Calu3 (cell line): ENCODE data around the gene STAT1. TPM values are rescaled to one million over a fixed set of nuclear protein-coding genes. Genes with fewer than 3 reads are reported as not detected.

Source experiments
- BruUV-seq: library from RNA; stranded (reverse); fragments of 400-500 nt; replicated peaks from 2 replicates; lab custom pipeline; 2021; lab: Mats Ljungman, UMichigan
- CTCF ChIA-PET: fragments of 300-600 bp; sonication (Branson Sonifier 250); formaldehyde crosslinking; loops from one replicate; lab custom pipeline; 2022; ENCODE audit warnings: antibody characterized with exemption; lab: Charles Lee
- DNase-seq: peaks from one replicate; pipeline ENCODE4 v3.0.0; 2022
- H3K27ac Mint-ChIP-seq: one replicate; pipeline ENCODE4 v1.8.0; 2022; ENCODE audit warnings: mixed read lengths; ENCODE audit not compliant: unreplicated experiment
- H3K27me3 Mint-ChIP-seq: one replicate; pipeline ENCODE4 v1.8.0; 2022; ENCODE audit warnings: mixed read lengths; ENCODE audit not compliant: unreplicated experiment
- H3K36me3 Mint-ChIP-seq: one replicate; pipeline ENCODE4 v1.8.0; 2022; ENCODE audit warnings: mild to moderate bottlenecking, moderate library complexity, mixed read lengths; ENCODE audit not compliant: insufficient read depth, unreplicated experiment
- H3K4me1 Mint-ChIP-seq: one replicate; pipeline ENCODE4 v1.8.0; 2022; ENCODE audit warnings: mild to moderate bottlenecking, low read depth, mixed read lengths; ENCODE audit not compliant: unreplicated experiment
- H3K4me3 Mint-ChIP-seq: one replicate; pipeline ENCODE4 v1.8.0; 2022; ENCODE audit warnings: mild to moderate bottlenecking, low read depth, moderate library complexity, mixed read lengths; ENCODE audit not compliant: unreplicated experiment
- H3K9me3 Mint-ChIP-seq: one replicate; pipeline ENCODE4 v1.8.0; 2022; ENCODE audit warnings: low read depth, mixed read lengths; ENCODE audit not compliant: unreplicated experiment
- intact Hi-C: fragments of 100-400 bp; cut with micrococcal nuclease; formaldehyde crosslinking; loops from one replicate; pipeline ENCODE4 v1.10.0; 2022; ENCODE audit not compliant: unreplicated experiment
- total RNA-seq: library from RNA; stranded (reverse); gene quantifications from 2 replicates; pipeline ENCODE4 v1.2.3, GENCODE V29; 2022
- TF ChIP-seq, protein P1 (sequence below): fragments of 200-600 bp; IDR thresholded peaks from one replicate; pipeline ENCODE4 v1.8.0; 2022; ENCODE audit warnings: antibody characterized with exemption; ENCODE audit not compliant: unreplicated experiment

STAT1 gene
- total RNA-seq, 1 experiment from 2014 or later: 172 TPM

DNA sequence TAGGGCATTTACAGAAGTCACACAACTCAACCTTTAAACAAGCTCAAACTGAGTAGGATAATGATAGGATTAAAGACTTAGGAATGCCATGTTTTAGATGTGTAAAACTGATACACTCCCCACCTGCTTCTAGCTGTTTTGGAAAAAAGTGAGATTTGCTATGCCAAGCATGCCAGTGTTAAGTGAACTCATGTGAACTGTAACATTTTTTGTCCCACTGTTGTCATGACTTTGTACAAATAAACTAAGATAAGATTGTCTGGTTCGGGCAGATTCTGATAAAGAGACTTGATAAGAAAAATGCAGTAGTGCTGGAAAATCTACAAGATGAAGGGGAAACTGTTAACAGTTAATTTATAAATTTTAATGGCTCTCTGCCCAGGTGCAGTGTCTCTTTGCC, 66.8 kb downstream of the STAT1 start:
- CTCF ChIA-PET: interaction anchor here (0.7 to 1.6 kb wide), 9 partner anchors 9 to 167 kb away, joined by 3 to 7 read pairs (median 4); no protein-coding TSS in a partner anchor
- Mint-ChIP-seq H3K27ac (no peak overlapping the region), H3K27me3 (no peaks in the 10 kb centered on the region), H3K4me1 (peaks cover 8% of the 10 kb centered on the region), H3K36me3 (peaks cover 8% of the 10 kb centered on the region), H3K4me3 (no peak overlapping the region), H3K9me3 (no peaks in the 10 kb centered on the region)
- TF ChIP-seq, protein P1, sequence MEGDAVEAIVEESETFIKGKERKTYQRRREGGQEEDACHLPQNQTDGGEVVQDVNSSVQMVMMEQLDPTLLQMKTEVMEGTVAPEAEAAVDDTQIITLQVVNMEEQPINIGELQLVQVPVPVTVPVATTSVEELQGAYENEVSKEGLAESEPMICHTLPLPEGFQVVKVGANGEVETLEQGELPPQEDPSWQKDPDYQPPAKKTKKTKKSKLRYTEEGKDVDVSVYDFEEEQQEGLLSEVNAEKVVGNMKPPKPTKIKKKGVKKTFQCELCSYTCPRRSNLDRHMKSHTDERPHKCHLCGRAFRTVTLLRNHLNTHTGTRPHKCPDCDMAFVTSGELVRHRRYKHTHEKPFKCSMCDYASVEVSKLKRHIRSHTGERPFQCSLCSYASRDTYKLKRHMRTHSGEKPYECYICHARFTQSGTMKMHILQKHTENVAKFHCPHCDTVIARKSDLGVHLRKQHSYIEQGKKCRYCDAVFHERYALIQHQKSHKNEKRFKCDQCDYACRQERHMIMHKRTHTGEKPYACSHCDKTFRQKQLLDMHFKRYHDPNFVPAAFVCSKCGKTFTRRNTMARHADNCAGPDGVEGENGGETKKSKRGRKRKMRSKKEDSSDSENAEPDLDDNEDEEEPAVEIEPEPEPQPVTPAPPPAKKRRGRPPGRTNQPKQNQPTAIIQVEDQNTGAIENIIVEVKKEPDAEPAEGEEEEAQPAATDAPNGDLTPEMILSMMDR: no peak
- no TSS peak for BruUV-seq
- intact Hi-C loops: loop anchor here (2.0 to 5.0 kb wide), 3 partner anchors 65 to 160 kb away; partner anchors contain the start of gene GLS
- no peak for DNase-seq

DNA sequence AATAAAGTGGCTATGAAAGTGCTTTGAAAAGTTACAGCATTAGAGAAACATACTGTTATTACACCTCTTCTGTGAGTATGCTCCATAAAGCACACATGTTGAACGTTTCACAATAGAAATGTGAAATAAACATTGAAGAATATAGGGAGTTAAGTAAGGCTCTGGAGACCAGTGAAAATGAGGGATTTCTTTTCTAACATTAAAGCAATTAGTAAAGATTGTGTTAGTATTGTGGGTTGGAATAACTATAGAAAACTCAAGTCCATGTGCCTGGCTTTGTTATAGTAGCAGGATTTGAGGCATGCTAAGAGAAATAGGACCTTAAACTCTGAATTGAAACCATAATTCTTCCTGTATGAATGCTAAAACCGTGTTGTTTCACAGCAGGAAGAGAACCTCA, 70.3 kb downstream of the STAT1 start:
- Mint-ChIP-seq H3K4me1 (peaks cover 8% of the 10 kb centered on the region), H3K27me3 (no peaks in the 10 kb centered on the region), H3K9me3 (no peaks in the 10 kb centered on the region), H3K36me3 (peaks cover 8% of the 10 kb centered on the region), H3K27ac (no peak overlapping the region), H3K4me3 (no peak overlapping the region)
- intact Hi-C loops: no loop called here
- CTCF ChIA-PET: no interaction called here
- TF ChIP-seq, protein P1: no peak
- no peak for DNase-seq
- no TSS peak for BruUV-seq

DNA sequence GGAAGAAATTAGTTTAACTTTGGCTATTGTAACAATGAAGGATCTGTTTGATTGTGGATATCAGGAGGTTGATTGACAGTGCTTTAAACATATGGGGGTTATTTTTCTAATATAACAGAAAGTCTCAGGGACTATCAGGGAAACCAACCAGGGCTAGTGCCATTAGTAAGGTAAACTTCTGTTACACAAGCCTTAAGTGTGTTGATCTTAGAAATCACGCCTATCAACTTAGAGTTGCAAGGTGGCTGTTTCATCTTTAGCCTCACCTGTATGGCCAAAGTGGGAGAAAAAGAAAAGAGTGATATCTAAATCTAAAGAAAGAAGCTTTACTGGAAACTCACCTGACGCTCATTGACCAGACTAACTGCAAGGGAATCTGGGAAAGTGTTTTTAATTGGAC, 71.3 kb downstream of the STAT1 start:
- TF ChIP-seq, protein P1: no peak

GRCh38 chr2:190941571-190941970, 72.4 kb downstream of the STAT1 start:
- CTCF ChIA-PET: interaction anchor here (0.7 kb wide), 1 partner anchor 14 kb away, joined by 3 read pairs; no protein-coding TSS in a partner anchor
- H3K36me3 Mint-ChIP-seq: no peaks in the 10 kb centered on the region
- DNase-seq: no peak
- TF ChIP-seq, protein P1: no peak
- H3K27ac Mint-ChIP-seq: no peak overlapping the region
- intact Hi-C loops: no loop called here
- H3K4me3 Mint-ChIP-seq: no peak overlapping the region
- no peaks in the 10 kb centered on the region for H3K27me3 Mint-ChIP-seq
- peaks cover 4% of the 10 kb centered on the region for H3K4me1 Mint-ChIP-seq
- no peaks in the 10 kb centered on the region for H3K9me3 Mint-ChIP-seq
- no TSS peak for BruUV-seq

More for the DNA sequence above, 71.3 kb downstream of the STAT1 start:
- Mint-ChIP-seq H3K4me1 (peaks cover 8% of the 10 kb centered on the region), H3K9me3 (no peaks in the 10 kb centered on the region), H3K27ac (no peak overlapping the region), H3K4me3 (no peak overlapping the region), H3K27me3 (no peaks in the 10 kb centered on the region), H3K36me3 (peaks cover 5% of the 10 kb centered on the region)
- intact Hi-C loops: no loop called here
- CTCF ChIA-PET: no interaction called here
- no peak for DNase-seq
- BruUV-seq: no TSS peak
